Stomach (tissue), 4 donors: ENCODE measurements around the gene ZNF414.

Source experiments
- EP300 ChIP-seq: sonication (generic); formaldehyde crosslinking; IDR thresholded peaks from one replicate; pipeline ENCODE4 v1.6.1; 2017; ENCODE audit warnings: antibody characterized with exemption
- POLR2A ChIP-seq, 4 donors: fragments of 450-650 bp; IDR thresholded peaks; one replicate each; pipeline ENCODE4 v1.6.1; 2016; ENCODE audit warnings: antibody characterized with exemption in 4 of 4, control low read depth in 2 of 4, mild to moderate bottlenecking in 1 of 4, moderate library complexity in 1 of 4
- POLR2AphosphoS5 ChIP-seq, 3 donors: sonication (generic); formaldehyde crosslinking; IDR thresholded peaks; one replicate each; pipeline ENCODE4 v1.6.1; 2016; ENCODE audit warnings: antibody characterized with exemption in 3 of 3
- TF ChIP-seq, protein P1 (sequence below), 7 experiments: fragments of 450-650 bp in 4 of 7; fragments of 200-600 bp in 3 of 7; sonication (generic) in 3 of 7; IDR thresholded peaks; one replicate each; pipeline ENCODE4 v1.5.1; 2016 to 2019; ENCODE audit warnings: antibody characterized with exemption in 7 of 7, control low read depth in 2 of 7, mild to moderate bottlenecking in 1 of 7

DNA sequence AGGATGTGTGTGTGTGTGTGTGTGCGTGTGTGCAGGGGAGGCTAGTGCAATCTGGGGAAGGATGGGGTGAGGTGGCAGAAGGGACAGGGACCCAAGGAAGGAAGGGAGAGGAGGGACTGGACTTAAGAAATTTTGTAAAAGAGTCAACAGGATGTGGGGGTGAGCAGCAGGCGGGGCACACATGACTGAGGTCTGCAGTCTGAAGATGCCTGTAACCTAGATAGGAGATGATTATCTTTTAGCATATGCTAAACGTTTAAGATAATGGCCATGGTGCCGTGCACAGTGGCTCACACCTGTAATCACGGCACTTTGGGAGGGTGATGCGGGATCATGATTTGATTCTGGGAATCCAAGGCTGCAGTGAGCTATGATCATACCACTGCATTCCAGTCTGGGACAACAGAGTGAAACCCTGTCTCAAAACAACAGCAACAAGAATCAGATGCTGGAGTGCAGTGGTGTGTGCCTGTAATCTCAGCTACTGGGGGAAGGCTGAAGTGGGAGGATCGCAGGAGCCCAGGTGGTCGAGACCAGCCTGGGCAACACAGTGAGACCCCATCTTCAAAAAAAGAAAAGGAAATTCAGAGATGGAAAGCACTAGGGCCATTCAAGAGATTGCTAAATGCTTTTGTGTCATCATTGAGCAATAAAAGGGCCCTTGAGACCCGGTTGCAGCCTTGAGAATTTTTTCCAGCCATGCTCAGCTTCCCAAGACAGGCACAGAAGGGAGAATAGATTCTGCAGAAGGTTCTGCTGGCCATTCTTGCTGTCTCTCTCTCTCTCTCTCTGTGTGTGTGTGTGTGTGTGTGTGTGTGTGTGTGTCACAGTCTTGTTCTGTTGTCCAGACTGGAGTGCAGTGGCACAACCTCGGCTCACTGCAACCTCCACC, 3.8 kb upstream of the ZNF414 start:
- TF ChIP-seq, protein P1, sequence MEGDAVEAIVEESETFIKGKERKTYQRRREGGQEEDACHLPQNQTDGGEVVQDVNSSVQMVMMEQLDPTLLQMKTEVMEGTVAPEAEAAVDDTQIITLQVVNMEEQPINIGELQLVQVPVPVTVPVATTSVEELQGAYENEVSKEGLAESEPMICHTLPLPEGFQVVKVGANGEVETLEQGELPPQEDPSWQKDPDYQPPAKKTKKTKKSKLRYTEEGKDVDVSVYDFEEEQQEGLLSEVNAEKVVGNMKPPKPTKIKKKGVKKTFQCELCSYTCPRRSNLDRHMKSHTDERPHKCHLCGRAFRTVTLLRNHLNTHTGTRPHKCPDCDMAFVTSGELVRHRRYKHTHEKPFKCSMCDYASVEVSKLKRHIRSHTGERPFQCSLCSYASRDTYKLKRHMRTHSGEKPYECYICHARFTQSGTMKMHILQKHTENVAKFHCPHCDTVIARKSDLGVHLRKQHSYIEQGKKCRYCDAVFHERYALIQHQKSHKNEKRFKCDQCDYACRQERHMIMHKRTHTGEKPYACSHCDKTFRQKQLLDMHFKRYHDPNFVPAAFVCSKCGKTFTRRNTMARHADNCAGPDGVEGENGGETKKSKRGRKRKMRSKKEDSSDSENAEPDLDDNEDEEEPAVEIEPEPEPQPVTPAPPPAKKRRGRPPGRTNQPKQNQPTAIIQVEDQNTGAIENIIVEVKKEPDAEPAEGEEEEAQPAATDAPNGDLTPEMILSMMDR (IDR thresholded peaks at IDR 0.05): no peak
- no peak for TF ChIP-seq EP300
- no peak for TF ChIP-seq POLR2A (IDR thresholded peaks at IDR 0.05)
- no peak for TF ChIP-seq POLR2AphosphoS5 (IDR thresholded peaks at IDR 0.05)
